Adipose tissue (tissue), 3 donors: ENCODE results near the gene FOXO6. TPM values are rescaled to one million over a fixed set of nuclear protein-coding genes. Genes with fewer than 3 reads are reported as not detected.

Experiments used
- H3K27ac ChIP-seq: one replicate; pipeline ENCODE4 v1.5.1; 2013; ENCODE audit warnings: low read depth, low read length
- WGBS, 3 donors: extraction: QIAGEN DNeasy Blood & Tissue Kit; methylation state at CpG; one replicate each; pipeline ENCODE4 v1.1.7; 2013; 5-methylcytosine and 5-hydroxymethylcytosine counted together
- polyA plus RNA-seq, 3 donors: library from polyadenylated mRNA; stranded (reverse); fragments of 200-250 nt; gene quantifications; one replicate each; pipeline ENCODE4 v1.2.3, GENCODE V29; 2013
- donor health status: healthy with polysubstance abuse.
- donor health status: Bipolar disorder and iron deficiency.
- donor health status: healthy.

FOXO6 gene
- polyA plus RNA-seq, 3 donors, result 0.24 to 0.37 (median 0.34) TPM

GRCh38 chr1:41410462-41410861 is 49.2 kb downstream of the FOXO6 start:
- 86 to 89% (median 87%) methylated on average over 3 of the region's 3 CpGs for WGBS, 3 donors
- H3K27ac ChIP-seq, result no peak overlapping the region

GRCh38 chr1:41411229-41411628 is 50.0 kb downstream of the FOXO6 start:
- no peak overlapping the region for H3K27ac ChIP-seq
- WGBS, 3 donors, result 79 to 91% (median 87%) methylated on average over 3 of the region's 3 CpGs

GRCh38 chr1:41412748-41413147 is 51.5 kb downstream of the FOXO6 start:
- 46 to 59% (median 54%) methylated on average over 7 to 8 of the region's 8 CpGs for WGBS, 3 donors
- no peak overlapping the region for H3K27ac ChIP-seq

GRCh38 chr1:41413748-41414281 is 52.6 kb downstream of the FOXO6 start:
- WGBS, 3 donors, result 86 to 91% (median 87%) methylated on average over 12 of the region's 12 CpGs
- no peak overlapping the region for H3K27ac ChIP-seq

- 91 to 93% (median 93%) methylated on average over 3 of the region's 3 CpGs for WGBS, 3 donors
- no peak overlapping the region for H3K27ac ChIP-seq
These were observed 53.1 kb downstream of the FOXO6 start for GRCh38 chr1:41414296-41414695.

GRCh38 chr1:41414716-41415306 is 53.6 kb downstream of the FOXO6 start:
- WGBS, 3 donors, result 80 to 86% (median 85%) methylated on average over 6 to 7 of the region's 7 CpGs
- H3K27ac ChIP-seq, result no peak overlapping the region

GRCh38 chr1:41416081-41416480 is 54.8 kb downstream of the FOXO6 start:
- 91 to 95% (median 93%) methylated on average over 5 of the region's 5 CpGs for WGBS, 3 donors

GRCh38 chr1:41416552-41417334 is 55.5 kb downstream of the FOXO6 start:
- whole genome bisulfite sequencing, 3 donors, result 48 to 56% (median 51%) methylated on average over 18 of the region's 18 CpGs
- no peak overlapping the region for H3K27ac ChIP-seq

More at GRCh38 chr1:41416081-41416480, 54.8 kb downstream of the FOXO6 start:
- H3K27ac ChIP-seq, result no peak overlapping the region

- 25 to 50% (median 33%) methylated on average over 1 of the region's 1 CpG for WGBS, 3 donors
These were observed 56.1 kb downstream of the FOXO6 start for GRCh38 chr1:41417335-41417682.

GRCh38 chr1:41417746-41418145 is 56.5 kb downstream of the FOXO6 start:
- H3K27ac ChIP-seq, result no peak overlapping the region
- 57 to 70% (median 60%) methylated on average over 6 of the region's 6 CpGs for WGBS, 3 donors

More at GRCh38 chr1:41417335-41417682, 56.1 kb downstream of the FOXO6 start:
- H3K27ac ChIP-seq, result no peak overlapping the region

- WGBS, 3 donors, result 53 to 59% (median 58%) methylated on average over 16 of the region's 16 CpGs
- no peak overlapping the region for H3K27ac ChIP-seq
These were observed 57.8 kb downstream of the FOXO6 start for GRCh38 chr1:41418857-41419583.

- WGBS, 3 donors, result 87 to 91% (median 90%) methylated on average over 8 of the region's 8 CpGs
- no peak overlapping the region for H3K27ac ChIP-seq
These were observed 58.5 kb downstream of the FOXO6 start for GRCh38 chr1:41419584-41420295.

- 89 to 94% (median 94%) methylated on average over 4 of the region's 4 CpGs for WGBS, 3 donors
- H3K27ac ChIP-seq, result no peak overlapping the region
These were observed 59.1 kb downstream of the FOXO6 start for GRCh38 chr1:41420351-41420750.

- no peak overlapping the region for H3K27ac ChIP-seq
- WGBS, 3 donors, result 72 to 80% (median 78%) methylated on average over 3 of the region's 3 CpGs
These were observed 59.6 kb downstream of the FOXO6 start for GRCh38 chr1:41420860-41421259.

- no peak overlapping the region for H3K27ac ChIP-seq
- 90 to 91% (median 90%) methylated on average over 6 of the region's 6 CpGs for WGBS, 3 donors
These were observed 61.1 kb downstream of the FOXO6 start for GRCh38 chr1:41422306-41422705.

GRCh38 chr1:41423511-41424191 is 62.4 kb downstream of the FOXO6 start:
- WGBS, 3 donors, result 51 to 62% (median 54%) methylated on average over 36 to 38 of the region's 38 CpGs
- no peak overlapping the region for H3K27ac ChIP-seq

GRCh38 chr1:41424581-41425118 is 63.4 kb downstream of the FOXO6 start:
- 85 to 94% (median 87%) methylated on average over 4 of the region's 4 CpGs for WGBS, 3 donors
- H3K27ac ChIP-seq, result no peak overlapping the region

- no peak overlapping the region for H3K27ac ChIP-seq
- 95 to 98% (median 96%) methylated on average over 2 of the region's 2 CpGs for WGBS, 3 donors
These were observed 64.1 kb downstream of the FOXO6 start for GRCh38 chr1:41425369-41425768.
